Type B pancreatic cell (in vitro differentiated cells): ENCODE data around the gene RFC2. TPM values are rescaled to one million over a fixed set of nuclear protein-coding genes. Genes with fewer than 3 reads are reported as not detected.

Experiments used
- DNase-seq: peaks from one replicate; pipeline ENCODE4 v3.0.0; 2021; ENCODE audit warnings: mixed read lengths; ENCODE audit not compliant: unreplicated experiment; ENCODE audit errors: extremely low spot score
- H3K27ac Mint-ChIP-seq: 2 replicates; pipeline ENCODE4 v1.8.0; 2021; ENCODE audit warnings: mild to moderate bottlenecking, mixed read lengths
- H3K27me3 Mint-ChIP-seq: 2 replicates; pipeline ENCODE4 v1.8.0; 2021; ENCODE audit warnings: mixed read lengths
- H3K36me3 Mint-ChIP-seq: 2 replicates; pipeline ENCODE4 v1.8.0; 2021; ENCODE audit warnings: mixed read lengths
- H3K4me1 Mint-ChIP-seq: one replicate; pipeline ENCODE4 v1.8.0; 2021; ENCODE audit warnings: mixed read lengths; ENCODE audit not compliant: unreplicated experiment
- H3K4me3 Mint-ChIP-seq: 2 replicates; pipeline ENCODE4 v1.8.0; 2021; ENCODE audit warnings: mild to moderate bottlenecking, mixed read lengths
- H3K9me3 Mint-ChIP-seq: 2 replicates; pipeline ENCODE4 v1.8.0; 2021; ENCODE audit warnings: mixed read lengths
- total RNA-seq: library from RNA; stranded (reverse); gene quantifications from 2 replicates; pipeline ENCODE4 v1.2.1, GENCODE V29; 2021; ENCODE audit warnings: low replicate concordance
- TF ChIP-seq, protein P1 (sequence below): fragments of 200-600 bp; sonication (generic); conservative IDR thresholded peaks from 2 replicates; pipeline ENCODE4 v1.5.0; 2021; ENCODE audit warnings: antibody characterized with exemption, mild to moderate bottlenecking

RFC2 gene
- total RNA-seq, 1 donor from 2014 or later, result 40.9 TPM

DNA sequence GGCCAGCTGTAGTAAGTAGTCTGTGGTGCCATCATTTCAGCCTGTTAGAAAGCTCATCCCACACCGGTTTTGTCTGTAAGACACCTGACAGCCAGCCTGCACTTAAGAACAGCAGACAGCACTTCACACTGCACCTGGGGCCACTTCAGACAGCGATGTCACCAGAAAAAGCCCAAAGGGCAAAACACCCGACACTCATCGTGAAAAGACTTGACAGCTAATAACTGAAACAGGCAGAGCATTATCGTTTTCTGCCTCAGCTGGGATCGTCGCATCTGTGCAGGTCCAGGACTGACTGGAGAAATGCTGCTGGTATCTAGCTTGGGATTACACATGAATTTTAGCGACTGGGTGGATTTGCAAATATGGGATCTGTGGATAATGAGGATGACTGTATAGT lies 61.1 kb downstream of the RFC2 start:
- Mint-ChIP-seq H3K9me3 (no peaks in the 10 kb centered on the region), H3K4me1 (no peaks in the 10 kb centered on the region), H3K36me3 (peaks cover 35% of the 10 kb centered on the region), H3K27ac (no peak overlapping the region), H3K27me3 (no peaks in the 10 kb centered on the region), H3K4me3 (no peak overlapping the region)
- TF ChIP-seq, protein P1, sequence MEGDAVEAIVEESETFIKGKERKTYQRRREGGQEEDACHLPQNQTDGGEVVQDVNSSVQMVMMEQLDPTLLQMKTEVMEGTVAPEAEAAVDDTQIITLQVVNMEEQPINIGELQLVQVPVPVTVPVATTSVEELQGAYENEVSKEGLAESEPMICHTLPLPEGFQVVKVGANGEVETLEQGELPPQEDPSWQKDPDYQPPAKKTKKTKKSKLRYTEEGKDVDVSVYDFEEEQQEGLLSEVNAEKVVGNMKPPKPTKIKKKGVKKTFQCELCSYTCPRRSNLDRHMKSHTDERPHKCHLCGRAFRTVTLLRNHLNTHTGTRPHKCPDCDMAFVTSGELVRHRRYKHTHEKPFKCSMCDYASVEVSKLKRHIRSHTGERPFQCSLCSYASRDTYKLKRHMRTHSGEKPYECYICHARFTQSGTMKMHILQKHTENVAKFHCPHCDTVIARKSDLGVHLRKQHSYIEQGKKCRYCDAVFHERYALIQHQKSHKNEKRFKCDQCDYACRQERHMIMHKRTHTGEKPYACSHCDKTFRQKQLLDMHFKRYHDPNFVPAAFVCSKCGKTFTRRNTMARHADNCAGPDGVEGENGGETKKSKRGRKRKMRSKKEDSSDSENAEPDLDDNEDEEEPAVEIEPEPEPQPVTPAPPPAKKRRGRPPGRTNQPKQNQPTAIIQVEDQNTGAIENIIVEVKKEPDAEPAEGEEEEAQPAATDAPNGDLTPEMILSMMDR, result no peak
- DNase-seq, result no peak

- no peak for DNase-seq
- Mint-ChIP-seq H3K4me1 (peaks cover 6% of the 10 kb centered on the region), H3K27me3 (no peaks in the 10 kb centered on the region), H3K4me3 (no peak overlapping the region), H3K9me3 (no peaks in the 10 kb centered on the region), H3K36me3 (peaks cover 37% of the 10 kb centered on the region), H3K27ac (no peak overlapping the region)
- TF ChIP-seq, protein P1, result no peak
These were observed 63.0 kb downstream of the RFC2 start for GRCh38 chr7:74191231-74191630.

DNA sequence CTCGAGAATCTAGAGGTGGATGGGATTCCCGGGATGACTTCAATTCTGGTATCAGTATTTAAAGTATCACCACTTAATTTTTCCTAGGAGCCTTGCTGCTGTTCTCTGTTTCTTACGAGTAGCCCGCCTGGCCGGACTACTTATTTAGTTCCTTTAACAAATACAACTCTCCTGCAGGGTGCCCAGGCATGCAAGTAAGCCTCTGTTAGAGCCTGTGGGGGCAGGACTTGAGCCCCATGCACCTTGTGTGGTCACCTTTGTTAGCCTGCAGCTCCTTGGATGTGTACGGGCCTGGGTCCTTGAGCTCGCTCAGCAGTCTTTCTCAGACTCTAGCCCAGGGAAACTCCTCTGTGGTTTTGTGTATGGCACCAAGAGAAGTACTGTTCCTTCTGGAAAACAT lies 63.9 kb downstream of the RFC2 start:
- Mint-ChIP-seq H3K27ac (no peak overlapping the region), H3K27me3 (no peaks in the 10 kb centered on the region), H3K4me3 (no peak overlapping the region), H3K36me3 (peaks cover 37% of the 10 kb centered on the region), H3K4me1 (peaks cover 6% of the 10 kb centered on the region), H3K9me3 (no peaks in the 10 kb centered on the region)
- DNase-seq, result no peak
- TF ChIP-seq, protein P1, result no peak

DNA sequence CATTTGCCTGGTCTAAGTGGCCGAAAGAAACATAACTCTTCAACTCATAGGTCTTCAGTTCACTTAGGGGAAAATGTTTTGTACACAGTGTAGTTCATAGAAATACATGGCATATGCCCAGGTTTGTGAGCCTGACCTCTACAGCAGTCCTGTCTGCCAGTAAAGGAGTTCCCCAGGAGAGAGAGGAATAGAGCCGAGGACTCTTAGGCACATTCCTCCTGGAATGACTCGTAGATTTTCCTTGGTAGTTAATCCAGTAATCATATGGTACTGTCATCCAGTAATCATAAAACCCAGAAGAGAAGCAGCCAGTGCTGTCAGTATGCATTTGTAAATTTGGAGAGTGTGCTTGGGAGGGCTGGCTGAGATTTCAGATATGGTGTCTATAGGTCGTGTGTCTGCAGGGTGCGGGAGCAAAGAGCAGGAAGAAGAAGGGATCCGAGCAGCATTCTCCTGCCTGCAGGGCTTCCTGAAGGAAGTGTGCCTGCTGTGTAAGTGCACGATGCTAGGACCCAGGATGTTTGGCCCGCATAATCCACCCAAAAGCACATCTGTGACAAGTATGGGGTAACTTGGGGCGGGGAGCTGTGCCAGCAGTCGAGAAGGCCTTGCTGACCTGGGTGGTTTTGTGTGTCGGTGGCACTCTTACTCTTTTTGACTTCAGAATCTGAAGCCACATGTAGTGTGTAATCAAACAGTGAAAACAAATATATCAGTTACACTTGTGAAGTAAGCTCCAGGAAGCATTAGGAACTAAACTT lies 66.1 kb downstream of the RFC2 start:
- no peak overlapping the region for H3K4me3 Mint-ChIP-seq
- peak overlapping the region; percentile 47 for H3K27ac Mint-ChIP-seq
- H3K36me3 Mint-ChIP-seq, result peaks cover 34% of the 10 kb centered on the region

DNA sequence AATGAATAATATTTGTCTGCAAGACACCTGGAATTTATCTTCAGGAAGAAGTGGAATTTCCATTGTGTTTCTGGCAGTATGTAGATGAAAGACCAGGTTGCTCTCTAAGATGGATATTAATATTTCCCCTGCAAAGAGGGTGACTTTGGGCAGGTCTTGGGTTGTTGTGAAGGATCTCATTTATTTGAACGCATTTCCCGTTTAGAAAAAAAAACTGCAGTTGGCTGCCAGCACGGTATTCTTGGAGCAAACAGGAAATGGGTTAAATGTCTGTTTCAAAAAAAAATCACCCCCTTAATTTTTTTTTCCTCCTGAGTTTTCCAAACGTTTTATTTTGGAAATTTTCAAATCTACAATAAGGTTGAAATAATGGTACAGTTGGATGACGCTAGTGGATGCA lies 68.6 kb downstream of the RFC2 start:
- Mint-ChIP-seq H3K27ac (no peak overlapping the region), H3K9me3 (no peaks in the 10 kb centered on the region), H3K4me3 (no peak overlapping the region), H3K36me3 (peaks cover 34% of the 10 kb centered on the region), H3K27me3 (no peaks in the 10 kb centered on the region), H3K4me1 (peaks cover 29% of the 10 kb centered on the region)
- DNase-seq, result no peak
- TF ChIP-seq, protein P1, result no peak

More for the DNA sequence above, 66.1 kb downstream of the RFC2 start:
- TF ChIP-seq, protein P1, result no peak
- Mint-ChIP-seq H3K9me3 (no peaks in the 10 kb centered on the region), H3K4me1 (peaks cover 20% of the 10 kb centered on the region), H3K27me3 (no peaks in the 10 kb centered on the region)
- no peak for DNase-seq
